K562 (cell line): ENCODE results near the gene RASGEF1C. TPM values are rescaled to one million over a fixed set of nuclear protein-coding genes. Genes with fewer than 3 reads are reported as not detected.

Experiments
- ARID1B ChIP-seq: fragments of 450-650 bp; IDR thresholded peaks from 2 replicates; pipeline ENCODE4 v1.6.1; 2016; ENCODE audit warnings: antibody characterized with exemption, mild to moderate bottlenecking, inconsistent platforms
- ARID2 ChIP-seq: fragments of 450-650 bp; IDR thresholded peaks from 2 replicates; pipeline ENCODE4 v1.6.1; 2017; ENCODE audit warnings: antibody characterized with exemption, mild to moderate bottlenecking
- ASH1L ChIP-seq: fragments of 450-650 bp; IDR thresholded peaks from 2 replicates; pipeline ENCODE4 v1.6.1; 2018; ENCODE audit warnings: borderline replicate concordance, mild to moderate bottlenecking, low read depth; ENCODE audit not compliant: partially characterized antibody
- BRCA1 ChIP-seq, 2 experiments: fragments of 450-650 bp in 1 of 2; sonication (generic) in 1 of 2; formaldehyde crosslinking in 1 of 2; IDR thresholded peaks; 2 replicates each; pipeline versions ENCODE4 v1.5.0 to v1.6.1; 2017 to 2020; ENCODE audit warnings: mild to moderate bottlenecking in 1 of 2, missing genetic modification reagents in 1 of 2
- CBX5 ChIP-seq: IDR thresholded peaks from 2 replicates; pipeline ENCODE4 v1.6.1; 2014; ENCODE audit warnings: low read depth, borderline replicate concordance
- CSDE1 ChIP-seq, 2 experiments: fragments of 450-650 bp; IDR thresholded peaks; 2 replicates each; pipeline ENCODE4 v1.6.1; 2016; ENCODE audit warnings: mild to moderate bottlenecking in 1 of 2
- JUNB ChIP-seq: fragments of 450-650 bp; formaldehyde crosslinking; conservative IDR thresholded peaks from 2 replicates; pipeline ENCODE4 v1.4.0; 2020; ENCODE audit warnings: mild to moderate bottlenecking
- LEF1 ChIP-seq: fragments of 450-650 bp; IDR thresholded peaks from 2 replicates; pipeline ENCODE4 v1.6.1; 2016; ENCODE audit warnings: mild to moderate bottlenecking
- MIER1 ChIP-seq: fragments of 450-650 bp; IDR thresholded peaks from 2 replicates; pipeline ENCODE4 v1.6.1; 2016; ENCODE audit warnings: antibody characterized with exemption, mild to moderate bottlenecking, low read depth
- MLLT1 ChIP-seq, 2 experiments: fragments of 450-650 bp; IDR thresholded peaks; 2 replicates each; pipeline ENCODE4 v1.6.1; 2016
- NKRF ChIP-seq: fragments of 450-650 bp; IDR thresholded peaks from 2 replicates; pipeline ENCODE4 v1.6.1; 2016; ENCODE audit warnings: borderline replicate concordance
- SAFB2 ChIP-seq: fragments of 200-400 bp; formaldehyde crosslinking; IDR thresholded peaks from 2 replicates; pipeline ENCODE4 v1.6.1; 2018; ENCODE audit warnings: borderline replicate concordance, low read length, low read depth, moderate library complexity; ENCODE audit not compliant: severe bottlenecking
- SETDB1 ChIP-seq: IDR thresholded peaks from one replicate; pipeline ENCODE4 v1.6.1; 2012; ENCODE audit warnings: low read length, control low read depth, inconsistent platforms
- STAT6 ChIP-seq: sonication (generic); formaldehyde crosslinking; IDR thresholded peaks from 2 replicates; pipeline ENCODE4 v1.8.1; 2023; ENCODE audit warnings: mild to moderate bottlenecking, missing genetic modification reagents
- U2AF1 ChIP-seq: fragments of 200-400 bp; formaldehyde crosslinking; optimal IDR thresholded peaks from 2 replicates; pipeline ENCODE3; 2017; ENCODE audit warnings: mild to moderate bottlenecking, low read depth, low read length, moderate library complexity
- ZBTB2 ChIP-seq: fragments of 450-650 bp; IDR thresholded peaks from 2 replicates; pipeline ENCODE4 v1.6.1; 2016; ENCODE audit warnings: antibody characterized with exemption
- ZNF197 ChIP-seq: fragments of 200-800 bp; sonication (Bioruptor generic); IDR thresholded peaks from 2 replicates; pipeline ENCODE4 v1.6.1; 2016; ENCODE audit warnings: low read depth, missing genetic modification characterization, missing compliant biosample characterization
- ZNF3 ChIP-seq: fragments of 250-450 bp; sonication (Bioruptor Pico); IDR thresholded peaks from 2 replicates; pipeline ENCODE4 v1.5.0; 2021; ENCODE audit warnings: mild to moderate bottlenecking, moderate library complexity
- ZNF398 ChIP-seq: fragments of 250-450 bp; sonication (Bioruptor Pico); IDR thresholded peaks from 2 replicates; pipeline ENCODE4 v1.8.0; 2021; ENCODE audit warnings: moderate library complexity, mild to moderate bottlenecking, inconsistent platforms
- ZNF583 ChIP-seq: fragments of 250-450 bp; sonication (Bioruptor Pico); IDR thresholded peaks from 2 replicates; pipeline ENCODE4 v1.4.0; 2020
- ZSCAN32 ChIP-seq: fragments of 450-650 bp; formaldehyde crosslinking; IDR thresholded peaks from 2 replicates; pipeline ENCODE4 v1.4.0; 2020; ENCODE audit warnings: mild to moderate bottlenecking, moderate library complexity
- polyA plus RNA-seq, 8 experiments: library from polyadenylated mRNA; depleted of rRNA in 4 of 8; stranded (reverse) in 5 of 8; unstranded in 3 of 8; fragments of >200 nt; fragmentation: Nextera tagmentation in 2 of 8; fragmentation: Illumina TruSeq in 1 of 8; extraction: Ambion mirVana in 2 of 8; extraction: Trizol in 1 of 8; gene quantifications; 2 replicates each; pipeline versions ENCODE4 v1.2.1 to v1.2.3, GENCODE V29; 2011 to 2014; ENCODE audit warnings: inconsistent platforms in 1 of 8, missing spikeins in 1 of 8
- total RNA-seq, 7 experiments: library from RNA; depleted of rRNA in 6 of 7; stranded (reverse); fragments of >200 nt in 6 of 7; fragmentation: Illumina TruSeq in 2 of 7; extraction: Trizol in 2 of 7; gene quantifications; 2 replicates each; pipeline versions ENCODE4 v1.2.1 to v1.2.3, GENCODE V29; 2011 to 2021; ENCODE audit warnings: low replicate concordance in 1 of 7

The RASGEF1C gene
- total and polyA plus RNA-seq, 9 of the 15 experiments (the other 6 are each of a cell fraction or from before 2014, with no cell fraction given), result 0.04 to 1.1 (median 0.21) TPM; not detected in 4

GRCh38 chr5:180072256-180072548 lies 136.8 kb downstream of the RASGEF1C start (continued):
- TF ChIP-seq ASH1L, result peak; percentile 69
- TF ChIP-seq BRCA1 (IDR thresholded peaks at IDR 0.05), result no peak
- TF ChIP-seq BRCA1 (CRISPR knock-in tag; IDR thresholded peaks at IDR 0.05), result no peak
- no peak for TF ChIP-seq STAT6
- TF ChIP-seq NKRF, result no peak
- no peak for TF ChIP-seq SETDB1
- no peak for TF ChIP-seq ZNF3 (CRISPR knock-in tag)
- peak in 1 of 2 experiments; percentile 55; a peak in 1 of 4 replicates for TF ChIP-seq CSDE1 (IDR thresholded peaks at IDR 0.05)
- no peak for TF ChIP-seq JUNB (CRISPR knock-in tag)
- no peak for TF ChIP-seq ARID2
- TF ChIP-seq LEF1, result no peak
- TF ChIP-seq ZNF583 (CRISPR knock-in tag), result no peak
- peak; percentile 7; the same call in 1 of the 2 replicates for TF ChIP-seq CBX5
- TF ChIP-seq ZSCAN32 (CRISPR knock-in tag), result no peak
- TF ChIP-seq SAFB2, result no peak
- no peak for TF ChIP-seq MLLT1 (IDR thresholded peaks at IDR 0.05)
- no peak for TF ChIP-seq ZNF197 (CRISPR knock-in tag)
- no peak for TF ChIP-seq U2AF1
- TF ChIP-seq MIER1, result no peak
- TF ChIP-seq ARID1B, result no peak
- no peak for TF ChIP-seq ZNF398 (CRISPR knock-in tag)
- peak; percentile 87; the same call in 1 of the 2 replicates for TF ChIP-seq ZBTB2
